H7 (cell line): ENCODE data around the gene TNFSF9. TPM values are rescaled to one million over a fixed set of nuclear protein-coding genes. Genes with fewer than 3 reads are reported as not detected.

Source experiments
- total RNA-seq: library from RNA; depleted of rRNA; stranded (reverse); fragments of >200 nt; shearing (Covaris generic); gene quantifications from 2 replicates; pipeline ENCODE4 v1.2.3, GENCODE V29; 2014; rRNA removed

The TNFSF9 gene
- total RNA-seq, 1 experiment from 2014 or later, result 2.6 TPM

Other genes starting within 250 kb of the TNFSF9 start
- not detected in 2 replicates for gene ACER1, start 197.4 kb upstream of the TNFSF9 start, total RNA-seq
- gene CLPP, start 169.5 kb upstream of the TNFSF9 start, total RNA-seq, result 90.1 and 95.6 TPM in 2 replicates
- gene ALKBH7, start 158.2 kb upstream of the TNFSF9 start, total RNA-seq, result 74.3 and 90.4 TPM in 2 replicates
- gene PSPN, start 155.1 kb upstream of the TNFSF9 start, total RNA-seq, result 1.4 and 1.7 TPM in 2 replicates
- gene GTF2F1, start 137.9 kb upstream of the TNFSF9 start, total RNA-seq, result 53.6 and 59.9 TPM in 2 replicates
- 223 and 266 TPM in 2 replicates for gene KHSRP, start 106.2 kb upstream of the TNFSF9 start, total RNA-seq
- 0.11 and 1.2 TPM in 2 replicates for gene SLC25A41, start 97.3 kb upstream of the TNFSF9 start, total RNA-seq
- gene SLC25A23, start 71.2 kb upstream of the TNFSF9 start, total RNA-seq, result 25.9 and 31.6 TPM in 2 replicates
- gene CRB3, start 66.8 kb upstream of the TNFSF9 start, total RNA-seq, result 4.9 and 5.5 TPM in 2 replicates
- 0.59 and 1.1 TPM in 2 replicates for gene DENND1C, start 49.2 kb upstream of the TNFSF9 start, total RNA-seq
- gene TUBB4A, start 28.7 kb upstream of the TNFSF9 start, total RNA-seq, result 1.4 and 2.9 TPM in 2 replicates
- gene CD70, start 60.1 kb downstream of the TNFSF9 start, total RNA-seq, result 3.6 TPM in 1 of 2 replicates, not detected in the other
- gene TNFSF14, start 139.1 kb downstream of the TNFSF9 start, total RNA-seq, result 0.14 TPM in 1 of 2 replicates, not detected in the other
- 13.4 and 20.2 TPM in 2 replicates for gene C3, start 189.6 kb downstream of the TNFSF9 start, total RNA-seq
- 60.7 and 61.7 TPM in 2 replicates for gene GPR108, start 206.6 kb downstream of the TNFSF9 start, total RNA-seq
- 84.5 and 92.2 TPM in 2 replicates for gene TRIP10, start 208.7 kb downstream of the TNFSF9 start, total RNA-seq
- gene SH2D3A, start 236.4 kb downstream of the TNFSF9 start, total RNA-seq, result 11.7 and 12.8 TPM in 2 replicates
- gene VAV1, start 241.7 kb downstream of the TNFSF9 start, total RNA-seq, result 9.5 and 13.3 TPM in 2 replicates